ENCODE results near the gene CRELD1.

Gene CRELD1

GRCh38 chr3:9903904-9904303 is 29.7 kb upstream of the CRELD1 start:
- DNase-seq: no peak

GRCh38 chr3:9906480-9906879 is 27.2 kb upstream of the CRELD1 start:
- no peak for DNase-seq

- DNase-seq: no peak
Observed at GRCh38 chr3:9908286-9908685, 25.3 kb upstream of the CRELD1 start.

GRCh38 chr3:9909221-9910013 is 24.2 kb upstream of the CRELD1 start:
- no peak for DNase-seq

GRCh38 chr3:9911863-9912262 is 21.8 kb upstream of the CRELD1 start:
- DNase-seq: no peak

- no peak for DNase-seq
Observed at GRCh38 chr3:9912294-9912935, 21.2 kb upstream of the CRELD1 start.

GRCh38 chr3:9913601-9914000 is 20.0 kb upstream of the CRELD1 start:
- DNase-seq: no peak

GRCh38 chr3:9914011-9914410 is 19.6 kb upstream of the CRELD1 start:
- no peak for DNase-seq

- no peak for DNase-seq
Observed at GRCh38 chr3:9914559-9915253, 18.9 kb upstream of the CRELD1 start.

- DNase-seq: no peak
Observed at GRCh38 chr3:9915254-9916141, 18.1 kb upstream of the CRELD1 start.

GRCh38 chr3:9916346-9916733 is 17.3 kb upstream of the CRELD1 start:
- DNase-seq: no peak

- DNase-seq: peak; percentile 42 to 57
Observed at GRCh38 chr3:9916734-9917680, 16.6 kb upstream of the CRELD1 start, which contains the start of gene IL17RC. Gene IL17RC (plus strand): TSS chr3:9917098. CDS start chr3:9917316, 218 bp downstream.

GRCh38 chr3:9917820-9918219 is 15.8 kb upstream of the CRELD1 start:
- DNase-seq: no peak

GRCh38 chr3:9918261-9919038 is 15.2 kb upstream of the CRELD1 start:
- no peak for DNase-seq

- DNase-seq: no peak
Observed at GRCh38 chr3:9928158-9928557, 5.5 kb upstream of the CRELD1 start.

- no peak for DNase-seq
Observed at GRCh38 chr3:9930804-9931418, 2.7 kb upstream of the CRELD1 start.

GRCh38 chr3:9932535-9932842 is 1.1 kb upstream of the CRELD1 start:
- DNase-seq: no peak

- DNase-seq: peak in 1 of 2 experiments; percentile 33
Observed at GRCh38 chr3:9932843-9933560, 632 bp upstream of the CRELD1 start.

- DNase-seq: no peak
Observed at GRCh38 chr3:9934235-9934621, 594 bp downstream of the CRELD1 start.

- DNase-seq: no peak
Observed at GRCh38 chr3:9934993-9935392, 1.4 kb downstream of the CRELD1 start.

Measured in cerebellar nuclear complex (tissue), 1 donor.